ENCODE measurements around the gene NLRC5.

NLRC5 gene

DNA sequence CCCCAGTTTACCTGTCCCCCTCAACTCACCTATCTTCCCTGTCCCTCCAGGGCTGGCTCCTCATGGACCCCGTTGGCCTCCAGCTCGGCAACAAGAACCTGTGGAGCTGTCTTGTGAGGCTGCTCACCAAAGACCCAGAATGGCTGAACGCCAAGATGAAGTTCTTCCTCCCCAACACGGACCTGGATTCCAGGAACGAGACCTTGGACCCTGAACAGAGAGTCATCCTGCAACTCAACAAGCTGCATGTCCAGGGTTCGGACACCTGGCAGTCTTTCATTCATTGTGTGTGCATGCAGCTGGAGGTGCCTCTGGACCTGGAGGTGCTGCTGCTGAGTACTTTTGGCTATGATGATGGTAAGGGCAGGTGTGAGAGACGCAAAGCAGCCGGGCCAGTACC is 31.3 kb downstream of the NLRC5 start:
- DNase-seq (ENCODE audit: extremely low read depth, low read depth), result no peak
- TF ChIP-seq, protein P1, sequence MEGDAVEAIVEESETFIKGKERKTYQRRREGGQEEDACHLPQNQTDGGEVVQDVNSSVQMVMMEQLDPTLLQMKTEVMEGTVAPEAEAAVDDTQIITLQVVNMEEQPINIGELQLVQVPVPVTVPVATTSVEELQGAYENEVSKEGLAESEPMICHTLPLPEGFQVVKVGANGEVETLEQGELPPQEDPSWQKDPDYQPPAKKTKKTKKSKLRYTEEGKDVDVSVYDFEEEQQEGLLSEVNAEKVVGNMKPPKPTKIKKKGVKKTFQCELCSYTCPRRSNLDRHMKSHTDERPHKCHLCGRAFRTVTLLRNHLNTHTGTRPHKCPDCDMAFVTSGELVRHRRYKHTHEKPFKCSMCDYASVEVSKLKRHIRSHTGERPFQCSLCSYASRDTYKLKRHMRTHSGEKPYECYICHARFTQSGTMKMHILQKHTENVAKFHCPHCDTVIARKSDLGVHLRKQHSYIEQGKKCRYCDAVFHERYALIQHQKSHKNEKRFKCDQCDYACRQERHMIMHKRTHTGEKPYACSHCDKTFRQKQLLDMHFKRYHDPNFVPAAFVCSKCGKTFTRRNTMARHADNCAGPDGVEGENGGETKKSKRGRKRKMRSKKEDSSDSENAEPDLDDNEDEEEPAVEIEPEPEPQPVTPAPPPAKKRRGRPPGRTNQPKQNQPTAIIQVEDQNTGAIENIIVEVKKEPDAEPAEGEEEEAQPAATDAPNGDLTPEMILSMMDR (IDR thresholded peaks at IDR 0.05; ENCODE audit: low read depth, low read length), result no peak

- TF ChIP-seq, protein P1 (IDR thresholded peaks at IDR 0.05; ENCODE audit: low read depth, low read length), result no peak
- DNase-seq (ENCODE audit: extremely low read depth, low read depth), result no peak
Measured at GRCh38 chr16:57021757-57022156, 32.4 kb downstream of the NLRC5 start.

- TF ChIP-seq, protein P1 (IDR thresholded peaks at IDR 0.05; ENCODE audit: low read depth, low read length), result no peak
- no peak for DNase-seq (ENCODE audit: extremely low read depth, low read depth)
Measured at GRCh38 chr16:57022445-57022844, 33.1 kb downstream of the NLRC5 start.

- no peak for DNase-seq (ENCODE audit: extremely low read depth, low read depth)
- TF ChIP-seq, protein P1 (IDR thresholded peaks at IDR 0.05; ENCODE audit: low read depth, low read length), result no peak
Measured at GRCh38 chr16:57023541-57024249, 34.3 kb downstream of the NLRC5 start.

DNA sequence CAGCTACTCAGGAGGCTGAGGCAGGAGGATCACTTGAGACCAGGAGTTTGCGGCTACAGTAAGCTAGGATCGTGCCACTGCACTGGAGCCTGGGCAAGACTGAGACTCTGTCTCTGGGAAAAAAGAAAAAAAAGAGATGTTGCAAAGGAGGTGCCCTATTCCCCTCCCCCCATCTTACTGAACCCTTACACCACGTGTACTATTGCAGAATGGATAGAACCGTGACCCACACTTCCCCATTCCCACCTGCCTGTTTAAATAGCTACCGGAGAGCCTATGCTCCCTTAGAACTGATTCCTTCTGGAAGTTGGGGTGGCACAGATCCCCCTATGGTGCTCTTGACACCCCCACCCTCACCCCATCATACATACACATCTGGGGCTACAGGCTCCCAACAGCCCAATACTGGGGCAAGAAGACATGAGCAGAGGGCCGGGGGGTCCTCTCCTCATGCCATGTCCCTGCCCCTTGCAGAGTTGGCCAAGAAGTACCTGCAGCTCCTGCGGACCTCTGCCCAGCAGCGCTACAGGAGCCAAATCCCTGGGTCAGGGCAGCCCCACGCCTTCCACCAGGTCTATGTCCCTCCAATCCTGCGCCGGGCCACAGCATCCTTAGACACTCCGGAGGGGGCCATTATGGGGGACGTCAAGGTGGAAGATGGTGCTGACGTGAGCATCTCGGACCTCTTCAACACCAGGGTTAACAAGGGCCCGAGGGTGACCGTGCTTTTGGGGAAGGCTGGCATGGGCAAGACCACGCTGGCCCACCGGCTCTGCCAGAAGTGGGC is 35.7 kb downstream of the NLRC5 start:
- TF ChIP-seq, protein P1 (IDR thresholded peaks at IDR 0.05; ENCODE audit: low read depth, low read length), result no peak
- DNase-seq (ENCODE audit: extremely low read depth, low read depth), result no peak

GRCh38 chr16:57025941-57026777 is 36.8 kb downstream of the NLRC5 start:
- TF ChIP-seq, protein P1 (IDR thresholded peaks at IDR 0.05; ENCODE audit: low read depth, low read length), result no peak
- no peak for DNase-seq (ENCODE audit: extremely low read depth, low read depth)

GRCh38 chr16:57026778-57027062 is 37.4 kb downstream of the NLRC5 start:
- TF ChIP-seq, protein P1 (IDR thresholded peaks at IDR 0.05; ENCODE audit: low read depth, low read length), result no peak
- no peak for DNase-seq (ENCODE audit: extremely low read depth, low read depth)
